Measurements from ENCODE around the gene LMF1.

Gene LMF1

GRCh38 chr16:996681-997080, 25.9 kb upstream of the LMF1 start:
- TF ChIP-seq POLR2A (IDR thresholded peaks at IDR 0.05; ENCODE audit: low read length) (no peak), GATA1 (IDR thresholded peaks at IDR 0.05; ENCODE audit: low read depth, low read length) (no peak)
- no peak for DNase-seq

GRCh38 chr16:995783-996182, 25.0 kb upstream of the LMF1 start:
- no peak for DNase-seq
- TF ChIP-seq GATA1 (IDR thresholded peaks at IDR 0.05; ENCODE audit: low read depth, low read length) (no peak), POLR2A (IDR thresholded peaks at IDR 0.05; ENCODE audit: low read length) (no peak)

- no peak for DNase-seq
- TF ChIP-seq POLR2A (IDR thresholded peaks at IDR 0.05; ENCODE audit: low read length) (no peak), GATA1 (IDR thresholded peaks at IDR 0.05; ENCODE audit: low read depth, low read length) (no peak)
Observed at GRCh38 chr16:995087-995486, 24.3 kb upstream of the LMF1 start.

GRCh38 chr16:993731-994130, 22.9 kb upstream of the LMF1 start:
- DNase-seq, result no peak
- TF ChIP-seq GATA1 (IDR thresholded peaks at IDR 0.05; ENCODE audit: low read depth, low read length), result no peak
- TF ChIP-seq POLR2A (IDR thresholded peaks at IDR 0.05; ENCODE audit: low read length), result no peak

- TF ChIP-seq POLR2A (IDR thresholded peaks at IDR 0.05; ENCODE audit: low read length) (no peak), GATA1 (IDR thresholded peaks at IDR 0.05; ENCODE audit: low read depth, low read length) (no peak)
- no peak for DNase-seq
Observed at GRCh38 chr16:991773-992172, 21.0 kb upstream of the LMF1 start.

GRCh38 chr16:991345-991744, 20.6 kb upstream of the LMF1 start:
- DNase-seq, result no peak
- no peak for TF ChIP-seq GATA1 (IDR thresholded peaks at IDR 0.05; ENCODE audit: low read depth, low read length)

- TF ChIP-seq GATA1 (IDR thresholded peaks at IDR 0.05; ENCODE audit: low read depth, low read length) (no peak), POLR2A (IDR thresholded peaks at IDR 0.05; ENCODE audit: low read length) (no peak)
- no peak for DNase-seq
Observed at GRCh38 chr16:990516-991291, 19.9 kb upstream of the LMF1 start.

GRCh38 chr16:989354-989814, 18.6 kb upstream of the LMF1 start:
- no peak for DNase-seq
- TF ChIP-seq GATA1 (IDR thresholded peaks at IDR 0.05; ENCODE audit: low read depth, low read length) (no peak), POLR2A (IDR thresholded peaks at IDR 0.05; ENCODE audit: low read length) (no peak)

GRCh38 chr16:988471-989353, 17.9 kb upstream of the LMF1 start:
- no peak for DNase-seq
- no peak for TF ChIP-seq POLR2A (IDR thresholded peaks at IDR 0.05; ENCODE audit: low read length)
- no peak for TF ChIP-seq GATA1 (IDR thresholded peaks at IDR 0.05; ENCODE audit: low read depth, low read length)

GRCh38 chr16:987906-988305, 17.1 kb upstream of the LMF1 start:
- TF ChIP-seq GATA1 (IDR thresholded peaks at IDR 0.05; ENCODE audit: low read depth, low read length) (no peak), POLR2A (IDR thresholded peaks at IDR 0.05; ENCODE audit: low read length) (no peak)
- DNase-seq, result no peak

- TF ChIP-seq POLR2A (IDR thresholded peaks at IDR 0.05; ENCODE audit: low read length) (no peak), GATA1 (IDR thresholded peaks at IDR 0.05; ENCODE audit: low read depth, low read length) (no peak)
- DNase-seq, result no peak
Observed at GRCh38 chr16:986925-987582, 16.3 kb upstream of the LMF1 start.

GRCh38 chr16:986411-986810, 15.6 kb upstream of the LMF1 start:
- TF ChIP-seq POLR2A (IDR thresholded peaks at IDR 0.05; ENCODE audit: low read length) (no peak), GATA1 (IDR thresholded peaks at IDR 0.05; ENCODE audit: low read depth, low read length) (no peak)
- DNase-seq, result no peak

GRCh38 chr16:985646-986400, 15.0 kb upstream of the LMF1 start:
- DNase-seq, result no peak

More at GRCh38 chr16:985646-986400, 15.0 kb upstream of the LMF1 start:
- no peak for TF ChIP-seq GATA1 (IDR thresholded peaks at IDR 0.05; ENCODE audit: low read depth, low read length)
- TF ChIP-seq POLR2A (IDR thresholded peaks at IDR 0.05; ENCODE audit: low read length), result no peak
